GM12801 (cell line): Measurements from ENCODE around the gene SLC25A14.

Experiments
- CTCF ChIP-seq: IDR thresholded peaks from one replicate; pipeline ENCODE4 v1.5.1; 2011; ENCODE audit warnings: control low read depth; ENCODE audit not compliant: insufficient read length; ENCODE audit errors: extremely low read depth

SLC25A14 gene

GRCh38 chrX:130340271-130340670 lies 552 bp downstream of the SLC25A14 start:
- no peak for TF ChIP-seq CTCF

GRCh38 chrX:130343411-130343810 lies 3.7 kb downstream of the SLC25A14 start:
- TF ChIP-seq CTCF: no peak

- TF ChIP-seq CTCF: no peak
Observed at GRCh38 chrX:130347321-130347720, 7.6 kb downstream of the SLC25A14 start.

GRCh38 chrX:130351567-130351966 lies 11.8 kb downstream of the SLC25A14 start:
- TF ChIP-seq CTCF: no peak

GRCh38 chrX:130376077-130376476 lies 36.4 kb downstream of the SLC25A14 start:
- TF ChIP-seq CTCF: no peak

GRCh38 chrX:130378024-130378669 lies 38.4 kb downstream of the SLC25A14 start:
- no peak for TF ChIP-seq CTCF

- TF ChIP-seq CTCF: no peak
Observed at GRCh38 chrX:130385520-130385919, 45.8 kb downstream of the SLC25A14 start, which contains the start of gene GPR119. GPR119 (minus strand) TSS chrX:130385674; CDS start chrX:130385447, 227 bp downstream.
